IMR-90 (cell line): ENCODE results near the gene CPN2. TPM values are rescaled to one million over a fixed set of nuclear protein-coding genes. Genes with fewer than 3 reads are reported as not detected.

Experiments
- ATAC-seq: fragments of 200-7000 bp; cut with Tn5 transposase; 2 replicates; pipeline ENCODE4 v1.9.1; 2020; ENCODE audit warnings: low read depth, mild to moderate bottlenecking, moderate library complexity
- BruUV-seq: library from RNA; stranded (reverse); fragments of 400-500 nt; replicated peaks from 2 replicates; lab custom pipeline; 2021; lab: Mats Ljungman, UMichigan
- CTCF ChIA-PET: fragments of 300-600 bp; formaldehyde crosslinking; extraction: SDS; loops from one replicate; lab custom pipeline; 2021; ENCODE audit warnings: antibody characterized with exemption; lab: Yijun Ruan, JAX
- POLR2A ChIA-PET: fragments of 300-600 bp; sonication (Branson Sonifier 250); formaldehyde crosslinking; loops from one replicate; lab custom pipeline; 2022; ENCODE audit warnings: antibody characterized with exemption; ENCODE audit not compliant: unreplicated experiment; lab: Charles Lee
- DNase-seq: peaks from one replicate; pipeline ENCODE4 v3.0.0; 2013
- H2AFZ ChIP-seq: replicated peaks from 2 replicates; pipeline ENCODE3; 2013; ENCODE audit warnings: low read length, mild to moderate bottlenecking; ENCODE audit not compliant: poor library complexity
- H2AK5ac ChIP-seq: 2 replicates; pipeline ENCODE4 v1.6.1; 2013; ENCODE audit warnings: low read depth, low read length, inconsistent platforms
- H2AK9ac ChIP-seq: replicated peaks from 2 replicates; pipeline ENCODE3; 2013; ENCODE audit warnings: mild to moderate bottlenecking, low read depth, low read length, moderate library complexity; ENCODE audit not compliant: poor library complexity
- H2BK120ac ChIP-seq: 2 replicates; pipeline ENCODE4 v1.6.1; 2013; ENCODE audit warnings: low read depth, low read length, inconsistent platforms
- H2BK15ac ChIP-seq: 3 replicates; pipeline ENCODE4 v1.6.1; 2013; ENCODE audit warnings: low read depth, low read length, inconsistent platforms
- H2BK20ac ChIP-seq: 2 replicates; pipeline ENCODE4 v1.6.1; 2013; ENCODE audit warnings: low read depth, mild to moderate bottlenecking, inconsistent platforms, low read length, moderate library complexity
- H2BK5ac ChIP-seq: 2 replicates; pipeline ENCODE4 v1.6.1; 2013; ENCODE audit warnings: mild to moderate bottlenecking, low read depth, low read length, inconsistent platforms; ENCODE audit not compliant: poor library complexity, severe bottlenecking
- H3K14ac ChIP-seq: replicated peaks from 2 replicates; pipeline ENCODE4 v1.6.1; 2013; ENCODE audit warnings: low read depth, low read length, inconsistent platforms
- H3K18ac ChIP-seq: 2 replicates; pipeline ENCODE4 v1.6.1; 2013; ENCODE audit warnings: low read depth, low read length, control low read depth
- H3K23ac ChIP-seq: 2 replicates; pipeline ENCODE4 v1.6.1; 2013; ENCODE audit warnings: low read depth, low read length, inconsistent platforms
- H3K27ac ChIP-seq: 2 replicates; pipeline ENCODE4 v1.5.1; 2013; ENCODE audit warnings: mild to moderate bottlenecking, control low read depth, low read length; ENCODE audit not compliant: insufficient read depth
- H3K27me3 ChIP-seq: 2 replicates; pipeline ENCODE4 v1.6.1; 2013; ENCODE audit warnings: low read length; ENCODE audit not compliant: control insufficient read depth, insufficient read depth
- H3K36me3 ChIP-seq: 2 replicates; pipeline ENCODE4 v1.6.1; 2013; ENCODE audit warnings: low read length, mixed read lengths; ENCODE audit not compliant: control insufficient read depth, insufficient read depth
- H3K4ac ChIP-seq: 2 replicates; pipeline ENCODE4 v1.6.1; 2013; ENCODE audit warnings: low read depth, low read length, inconsistent platforms
- H3K4me1 ChIP-seq: 2 replicates; pipeline ENCODE4 v1.6.1; 2013; ENCODE audit warnings: low read length, mixed read lengths; ENCODE audit not compliant: control insufficient read depth, insufficient read depth
- H3K4me2 ChIP-seq: 2 replicates; pipeline ENCODE4 v1.6.1; 2013; ENCODE audit warnings: low read depth, mild to moderate bottlenecking, control low read depth, low read length, moderate library complexity
- H3K4me3 ChIP-seq: 2 replicates; pipeline ENCODE4 v1.5.1; 2013; ENCODE audit warnings: low read depth, mild to moderate bottlenecking, control low read depth, low read length, moderate library complexity; ENCODE audit not compliant: insufficient read depth
- H3K56ac ChIP-seq: 2 replicates; pipeline ENCODE4 v1.6.1; 2013; ENCODE audit warnings: low read length, inconsistent platforms; ENCODE audit not compliant: insufficient read depth; ENCODE audit errors: extremely low read depth
- H3K79me1 ChIP-seq, 2 experiments: 2 replicates each; pipeline ENCODE4 v1.6.1; 2013; ENCODE audit warnings: low read length in 2 of 2, inconsistent platforms in 1 of 2, low read depth in 1 of 2
- H3K9ac ChIP-seq: 2 replicates; pipeline ENCODE4 v1.6.1; 2013; ENCODE audit warnings: low read depth, low read length, control low read depth
- H3K9me1 ChIP-seq: 2 replicates; pipeline ENCODE4 v1.6.1; 2013; ENCODE audit warnings: low read length, inconsistent platforms; ENCODE audit not compliant: insufficient read depth
- H3K9me3 ChIP-seq: 2 replicates; pipeline ENCODE4 v1.6.1; 2013; ENCODE audit warnings: low read length; ENCODE audit not compliant: control insufficient read depth, insufficient read depth
- H4K20me1 ChIP-seq: 2 replicates; pipeline ENCODE4 v1.6.1; 2013; ENCODE audit warnings: low read length, inconsistent platforms; ENCODE audit not compliant: insufficient read depth
- H4K5ac ChIP-seq: 2 replicates; pipeline ENCODE4 v1.6.1; 2013; ENCODE audit warnings: mild to moderate bottlenecking, low read depth, low read length, control low read depth
- H4K8ac ChIP-seq, 2 experiments: 2 replicates each; pipeline ENCODE4 v1.6.1; 2013; ENCODE audit warnings: low read depth in 2 of 2, low read length in 2 of 2, control low read depth in 1 of 2, inconsistent platforms in 1 of 2
- H4K91ac ChIP-seq: 2 replicates; pipeline ENCODE4 v1.6.1; 2013; ENCODE audit warnings: low read depth, low read length, inconsistent platforms; ENCODE audit not compliant: insufficient read depth
- BHLHE40 ChIP-seq: fragments of 150-350 bp; IDR thresholded peaks from 2 replicates; pipeline ENCODE4 v1.6.1; 2016; ENCODE audit warnings: mild to moderate bottlenecking, low read depth, low read length
- MAZ ChIP-seq: IDR thresholded peaks from 2 replicates; pipeline ENCODE4 v1.6.1; 2012; ENCODE audit warnings: low read depth, mild to moderate bottlenecking, low read length, improper control_type of control experiment, moderate library complexity, borderline replicate concordance
- POLR2A ChIP-seq: IDR thresholded peaks from 2 replicates; pipeline ENCODE4 v1.6.1; 2012; ENCODE audit warnings: mild to moderate bottlenecking, low read depth, low read length
- SMC3 ChIP-seq: fragments of 150-350 bp; IDR thresholded peaks from 2 replicates; pipeline ENCODE4 v1.6.1; 2016; ENCODE audit warnings: low read depth, mild to moderate bottlenecking, antibody characterized with exemption, low read length, moderate library complexity
- USF2 ChIP-seq: fragments of 150-350 bp; IDR thresholded peaks from 2 replicates; pipeline ENCODE4 v1.6.1; 2017; ENCODE audit warnings: mild to moderate bottlenecking, antibody characterized with exemption, low read length, low read depth
- WGBS, 2 experiments: methylation state at CpG; one replicate each; pipeline versions ENCODE4 v1.1.5 to v1.1.7; 2013; ENCODE audit warnings: missing lambda C conversion rate in 2 of 2; ENCODE audit not compliant: insufficient read length in 1 of 2; ENCODE audit errors: extremely low coverage in 2 of 2; 5-methylcytosine and 5-hydroxymethylcytosine counted together
- dilution Hi-C: fragments of 300-500 bp; cut with HindIII; formaldehyde crosslinking; loops from one replicate; pipeline ENCODE4 v1.14.3; 2018; ENCODE audit warnings: low sequenced_read_pairs; ENCODE audit not compliant: unreplicated experiment
- in situ Hi-C: fragments of 300-500 bp; cut with MboI; formaldehyde crosslinking; loops from 3 replicates; pipeline ENCODE4 v1.14.3; 2019; ENCODE audit warnings: low sequenced_read_pairs, inconsistent platforms, mixed read lengths
- intact Hi-C: fragments of 100-400 bp; cut with micrococcal nuclease; formaldehyde crosslinking; loops from 2 replicates; pipeline ENCODE4 v1.10.0; 2022
- polyA plus RNA-seq, 3 experiments: library from polyadenylated mRNA; depleted of rRNA; stranded (reverse); fragments of >200 nt; gene quantifications; 2 replicates each; pipeline ENCODE4 v1.2.3, GENCODE V29; 2012; ENCODE audit warnings: low replicate concordance in 1 of 3
- total RNA-seq: library from RNA; depleted of rRNA; stranded (reverse); fragments of >200 nt; gene quantifications from 2 replicates; pipeline ENCODE4 v1.2.3, GENCODE V29; 2012

Gene CPN2
- total and polyA plus RNA-seq, 2 of the 4 experiments (the other 2 are of a cell fraction): 0.07 TPM; not detected in 1

GRCh38 chr3:194386066-194386465 is 34.9 kb upstream of the CPN2 start:
- peaks cover 35% of the 10 kb centered on the region for H3K27me3 ChIP-seq
- H3K79me1 ChIP-seq: no peaks in the 10 kb centered on the region
- dilution Hi-C loops: no loop called here
- H3K56ac ChIP-seq: no peak overlapping the region
- no peak for ATAC-seq
- intact Hi-C loops: no loop called here
- H3K23ac ChIP-seq: no peak overlapping the region
- H2BK5ac ChIP-seq: no peak overlapping the region
- no peak overlapping the region for H4K8ac ChIP-seq
- in situ Hi-C loops: no loop called here
- no peaks in the 10 kb centered on the region; the same call in none of the 2 replicates for H3K9me3 ChIP-seq
- H2BK15ac ChIP-seq: no peak overlapping the region
- WGBS, 2 experiments: 81% methylated on average over 12 of the region's 15 CpGs; no CpG with 5 or more reads in 1 of the 2 experiments
- no peak overlapping the region for H2BK20ac ChIP-seq
- H4K5ac ChIP-seq: no peak overlapping the region
- CTCF ChIA-PET: interaction anchor here (0.9 kb wide), 1 partner anchor 43 kb away, joined by 3 read pairs; no protein-coding TSS in a partner anchor
- no peaks in the 10 kb centered on the region for H3K9me1 ChIP-seq
- H2AK9ac ChIP-seq: peak overlapping the region; percentile 5
- no peak overlapping the region for H3K4ac ChIP-seq
- POLR2A ChIA-PET: no interaction called here
- peak overlapping the region; percentile 39 for H2AFZ ChIP-seq
- H2BK120ac ChIP-seq: no peak overlapping the region
- H3K9ac ChIP-seq: no peak overlapping the region
- no peak overlapping the region for H3K18ac ChIP-seq
- BruUV-seq: no TSS peak
- no peak overlapping the region; the same call in 1 of the 2 replicates for H2AK5ac ChIP-seq
- H3K36me3 ChIP-seq: no peaks in the 10 kb centered on the region
- H3K14ac ChIP-seq: no peak overlapping the region
- H3K27ac ChIP-seq: no peak overlapping the region
- TF ChIP-seq MAZ: no peak
- no peak for TF ChIP-seq BHLHE40
- TF ChIP-seq USF2: no peak
- no peak for TF ChIP-seq POLR2A
- TF ChIP-seq SMC3: no peak
- H4K91ac ChIP-seq: no peak overlapping the region
- H3K4me1 ChIP-seq: no peaks in the 10 kb centered on the region
- no peaks in the 10 kb centered on the region for H4K20me1 ChIP-seq
- no peak for DNase-seq
- H3K4me3 ChIP-seq: no peak overlapping the region
- H3K4me2 ChIP-seq: no peak overlapping the region
